A549 (cell line): ENCODE results near the gene PTGER3. TPM values are rescaled to one million over a fixed set of nuclear protein-coding genes. Genes with fewer than 3 reads are reported as not detected.

Experiments
- ATAC-seq, 2 experiments: fragments of 200-7000 bp in 1 of 2; fragments of >200 bp in 1 of 2; cut with Nextera tagmentation in 1 of 2; cut with Tn5 transposase in 1 of 2; 3 replicates each; pipeline versions ENCODE4 v1.8.0 to v1.9.1; 2018 to 2020; ENCODE audit warnings: mild to moderate bottlenecking in 1 of 2, moderate library complexity in 1 of 2
- CTCF ChIA-PET: fragments of 300-600 bp; sonication (Branson Sonifier 250); formaldehyde crosslinking; extraction: SDS; loops from one replicate; lab custom pipeline; 2021; ENCODE audit warnings: antibody characterized with exemption, inconsistent platforms; lab: Yijun Ruan, JAX
- POLR2A ChIA-PET: fragments of 350-600 bp; formaldehyde crosslinking; extraction: SDS; loops from one replicate; lab custom pipeline; 2021; ENCODE audit warnings: antibody characterized with exemption, inconsistent platforms; lab: Yijun Ruan, JAX
- DNase-seq, 2 experiments: peaks; one replicate each; pipeline versions ENCODE4 v3.0.0 to v3.0.0-alpha.2; 2011 to 2016; ENCODE audit warnings: low read depth in 1 of 2, low spot score in 1 of 2
- FAIRE-seq: peaks from 2 replicates; lab custom pipeline; 2011; peaks lifted over from hg19 to GRCh38; lab: Jason Lieb, UNC
- H3K27ac ChIP-seq, 2 experiments: fragments of >200 bp; sonication (Bioruptor Twin); formaldehyde crosslinking; 3 replicates each; pipeline ENCODE4 v1.5.1; 2016 to 2017
- H3K4me1 ChIP-seq: fragments of >200 bp; sonication (Bioruptor Twin); formaldehyde crosslinking; 3 replicates; pipeline ENCODE4 v1.6.1; 2016
- H3K4me2 ChIP-seq: fragments of >200 bp; sonication (Bioruptor Twin); formaldehyde crosslinking; 3 replicates; pipeline ENCODE4 v1.6.1; 2016
- H3K4me3 ChIP-seq: fragments of >200 bp; sonication (Bioruptor Twin); formaldehyde crosslinking; 3 replicates; pipeline ENCODE4 v1.5.1; 2016
- H3K9me3 ChIP-seq: fragments of >200 bp; sonication (Bioruptor Twin); formaldehyde crosslinking; 3 replicates; pipeline ENCODE4 v1.6.1; 2016
- BHLHE40 ChIP-seq: IDR thresholded peaks from 2 replicates; pipeline ENCODE4 v1.6.1; 2012; ENCODE audit warnings: low read depth, low read length, inconsistent platforms
- CBX8 ChIP-seq: fragments of 200-600 bp; sonication (generic); IDR thresholded peaks from 2 replicates; pipeline ENCODE4 v1.6.1; 2016
- EHMT2 ChIP-seq: fragments of 200-600 bp; sonication (generic); IDR thresholded peaks from 2 replicates; pipeline ENCODE4 v1.6.1; 2016; ENCODE audit warnings: antibody characterized with exemption, low read depth, mild to moderate bottlenecking, moderate library complexity
- EP300 ChIP-seq, 2 experiments: fragments of >200 bp; sonication (Bioruptor Twin); formaldehyde crosslinking; IDR thresholded peaks; 2 replicates in 1 of 2; 3 replicates in 1 of 2; pipeline ENCODE4 v1.6.1; 2016 to 2017
- FOSB ChIP-seq: fragments of 250-450 bp; sonication (Bioruptor Pico); IDR thresholded peaks from 2 replicates; pipeline ENCODE4 v1.5.0; 2020; ENCODE audit warnings: mild to moderate bottlenecking, moderate library complexity
- FOSL2 ChIP-seq, 2 experiments: fragments of 450-650 bp in 1 of 2; fragments of >200 bp in 1 of 2; sonication (Bioruptor Twin) in 1 of 2; formaldehyde crosslinking; IDR thresholded peaks; 2 replicates each; pipeline versions ENCODE4 v1.5.0 to v1.6.1; 2016 to 2020; ENCODE audit warnings: mild to moderate bottlenecking in 1 of 2, moderate library complexity in 1 of 2
- GATA3 ChIP-seq: IDR thresholded peaks from 2 replicates; pipeline ENCODE4 v1.6.1; 2012; ENCODE audit warnings: borderline replicate concordance
- HDAC2 ChIP-seq: fragments of 200-600 bp; sonication (generic); IDR thresholded peaks from 2 replicates; pipeline ENCODE4 v1.6.1; 2016
- HOXA7 ChIP-seq: fragments of 250-450 bp; sonication (Bioruptor Pico); IDR thresholded peaks from 2 replicates; pipeline ENCODE4 v1.5.0; 2020; ENCODE audit warnings: mild to moderate bottlenecking, moderate library complexity
- HOXB13 ChIP-seq: fragments of 250-450 bp; sonication (Bioruptor Pico); IDR thresholded peaks from 2 replicates; pipeline ENCODE4 v1.5.0; 2020; ENCODE audit warnings: low read depth, mild to moderate bottlenecking, moderate library complexity
- HOXB5 ChIP-seq: fragments of 250-450 bp; sonication (Bioruptor Pico); IDR thresholded peaks from 2 replicates; pipeline ENCODE4 v1.5.0; 2020; ENCODE audit warnings: mild to moderate bottlenecking, moderate library complexity
- KDM1A ChIP-seq: fragments of 200-600 bp; sonication (generic); IDR thresholded peaks from 2 replicates; pipeline ENCODE4 v1.6.1; 2016; ENCODE audit warnings: low read depth, mild to moderate bottlenecking
- MAFK ChIP-seq: fragments of 450-650 bp; IDR thresholded peaks from 2 replicates; pipeline ENCODE4 v1.6.1; 2014; ENCODE audit not compliant: partially characterized antibody
- RCOR1 ChIP-seq: fragments of 150-350 bp; IDR thresholded peaks from 2 replicates; pipeline ENCODE4 v1.6.1; 2014; ENCODE audit warnings: antibody characterized with exemption, low read length, low read depth
- TFCP2L1 ChIP-seq: fragments of 250-450 bp; sonication (Bioruptor Pico); IDR thresholded peaks from 2 replicates; pipeline ENCODE4 v1.5.0; 2021; ENCODE audit warnings: mild to moderate bottlenecking
- ZC3H11A ChIP-seq: fragments of 450-650 bp; IDR thresholded peaks from 2 replicates; pipeline ENCODE4 v1.6.1; 2014; ENCODE audit warnings: antibody characterized with exemption, mild to moderate bottlenecking
- WGBS: methylation state at CpG from one replicate; pipeline ENCODE4 v1.1.6; 2017; ENCODE audit errors: missing lambda C conversion rate; 5-methylcytosine and 5-hydroxymethylcytosine counted together
- polyA plus RNA-seq, 4 experiments: library from polyadenylated mRNA; depleted of rRNA in 3 of 4; stranded (reverse); fragments of >200 nt; fragmentation: RNase III in 1 of 4; extraction: RNeasy Plus Mini Kit Qiagen cat#74134 plus additional on column Dnase treatment in 1 of 4; gene quantifications; 2 replicates in 3 of 4; 3 replicates in 1 of 4; pipeline ENCODE4 v1.2.3, GENCODE V29; 2011 to 2017
- TF ChIP-seq, protein P1 (sequence below): fragments of >200 bp; sonication (Bioruptor Twin); formaldehyde crosslinking; IDR thresholded peaks from 3 replicates; pipeline ENCODE4 v1.5.1; 2016
- TF ChIP-seq, protein P2 (sequence below): fragments of 450-650 bp; IDR thresholded peaks from 2 replicates; pipeline ENCODE4 v1.6.1; 2014; ENCODE audit warnings: antibody characterized with exemption
- TF ChIP-seq, protein P3 (sequence below): IDR thresholded peaks from 2 replicates; pipeline ENCODE4 v1.6.1; 2012; ENCODE audit warnings: low read depth, borderline replicate concordance

The PTGER3 gene
- polyA plus RNA-seq, 2 of the 4 experiments (the other 2 are of a cell fraction), result not detected

DNA sequence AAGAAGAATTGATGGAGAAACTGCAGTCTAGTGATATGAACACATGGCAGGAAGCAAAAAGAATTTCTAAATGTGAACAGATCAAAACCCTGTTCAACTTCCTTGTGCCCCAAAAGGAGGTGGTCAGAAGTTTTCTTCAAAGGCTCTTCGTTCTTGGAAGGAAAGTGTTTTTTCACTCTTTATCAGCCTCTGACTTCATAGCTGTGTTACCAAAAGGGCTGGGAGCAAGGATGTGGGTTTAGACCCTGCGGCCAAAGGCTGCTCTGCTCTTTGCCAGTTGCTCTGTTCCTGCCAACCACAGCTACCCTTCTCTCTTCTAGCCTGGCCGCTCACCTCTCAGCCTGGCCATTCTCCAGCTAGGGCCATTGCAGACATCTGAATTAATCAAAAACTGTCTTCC, 53.8 kb downstream of the PTGER3 start:
- Histone ChIP-seq H3K4me2 (no peak overlapping the region), H3K9me3 (no peaks in the 10 kb centered on the region), H3K4me3 (no peak overlapping the region), H3K27ac (no peak overlapping the region), H3K4me1 (no peaks in the 10 kb centered on the region)
- no peak for DNase-seq
- no peak for FAIRE-seq
- TF ChIP-seq MAFK (no peak), EP300 (IDR thresholded peaks at IDR 0.05) (no peak), BHLHE40 (no peak)
- TF ChIP-seq, protein P1, sequence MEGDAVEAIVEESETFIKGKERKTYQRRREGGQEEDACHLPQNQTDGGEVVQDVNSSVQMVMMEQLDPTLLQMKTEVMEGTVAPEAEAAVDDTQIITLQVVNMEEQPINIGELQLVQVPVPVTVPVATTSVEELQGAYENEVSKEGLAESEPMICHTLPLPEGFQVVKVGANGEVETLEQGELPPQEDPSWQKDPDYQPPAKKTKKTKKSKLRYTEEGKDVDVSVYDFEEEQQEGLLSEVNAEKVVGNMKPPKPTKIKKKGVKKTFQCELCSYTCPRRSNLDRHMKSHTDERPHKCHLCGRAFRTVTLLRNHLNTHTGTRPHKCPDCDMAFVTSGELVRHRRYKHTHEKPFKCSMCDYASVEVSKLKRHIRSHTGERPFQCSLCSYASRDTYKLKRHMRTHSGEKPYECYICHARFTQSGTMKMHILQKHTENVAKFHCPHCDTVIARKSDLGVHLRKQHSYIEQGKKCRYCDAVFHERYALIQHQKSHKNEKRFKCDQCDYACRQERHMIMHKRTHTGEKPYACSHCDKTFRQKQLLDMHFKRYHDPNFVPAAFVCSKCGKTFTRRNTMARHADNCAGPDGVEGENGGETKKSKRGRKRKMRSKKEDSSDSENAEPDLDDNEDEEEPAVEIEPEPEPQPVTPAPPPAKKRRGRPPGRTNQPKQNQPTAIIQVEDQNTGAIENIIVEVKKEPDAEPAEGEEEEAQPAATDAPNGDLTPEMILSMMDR, result no peak
- TF ChIP-seq, protein P2, sequence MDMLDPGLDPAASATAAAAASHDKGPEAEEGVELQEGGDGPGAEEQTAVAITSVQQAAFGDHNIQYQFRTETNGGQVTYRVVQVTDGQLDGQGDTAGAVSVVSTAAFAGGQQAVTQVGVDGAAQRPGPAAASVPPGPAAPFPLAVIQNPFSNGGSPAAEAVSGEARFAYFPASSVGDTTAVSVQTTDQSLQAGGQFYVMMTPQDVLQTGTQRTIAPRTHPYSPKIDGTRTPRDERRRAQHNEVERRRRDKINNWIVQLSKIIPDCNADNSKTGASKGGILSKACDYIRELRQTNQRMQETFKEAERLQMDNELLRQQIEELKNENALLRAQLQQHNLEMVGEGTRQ, result no peak
- TF ChIP-seq, protein P3, sequence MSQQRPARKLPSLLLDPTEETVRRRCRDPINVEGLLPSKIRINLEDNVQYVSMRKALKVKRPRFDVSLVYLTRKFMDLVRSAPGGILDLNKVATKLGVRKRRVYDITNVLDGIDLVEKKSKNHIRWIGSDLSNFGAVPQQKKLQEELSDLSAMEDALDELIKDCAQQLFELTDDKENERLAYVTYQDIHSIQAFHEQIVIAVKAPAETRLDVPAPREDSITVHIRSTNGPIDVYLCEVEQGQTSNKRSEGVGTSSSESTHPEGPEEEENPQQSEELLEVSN, result no peak
- no peak for ATAC-seq
- WGBS, result 7% methylated on average over 3 of the region's 3 CpGs
- ChIA-PET CTCF (no interaction called here), POLR2A (no interaction called here)

DNA sequence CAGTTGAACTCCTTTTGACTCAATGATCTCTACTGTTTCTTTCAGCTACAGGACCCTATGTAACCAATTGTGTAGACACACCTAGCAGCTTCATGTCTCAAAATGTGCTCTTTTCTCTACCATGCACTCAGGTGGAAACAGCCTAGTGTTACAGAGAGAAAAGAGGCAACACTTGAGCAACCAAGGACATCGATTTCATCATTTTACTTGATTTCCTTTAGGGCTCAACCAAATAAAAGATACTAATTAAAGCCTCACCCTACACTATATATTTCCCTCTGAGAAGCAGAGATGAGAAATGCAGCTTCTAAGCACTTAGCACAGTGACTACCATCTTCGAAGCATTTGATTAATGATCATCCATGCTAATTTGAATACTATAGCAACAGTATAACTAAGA, 55.1 kb downstream of the PTGER3 start:
- TF ChIP-seq HDAC2 (no peak), RCOR1 (no peak), EHMT2 (no peak), HOXB13 (CRISPR knock-in tag) (no peak), FOSL2 (IDR thresholded peaks at IDR 0.05) (no peak), FOSL2 (CRISPR knock-in tag; IDR thresholded peaks at IDR 0.05) (no peak), KDM1A (no peak), MAFK (no peak), BHLHE40 (no peak)
- TF ChIP-seq, all 56 proteins: peak for 0
- Histone ChIP-seq H3K4me1 (no peaks in the 10 kb centered on the region), H3K9me3 (no peaks in the 10 kb centered on the region), H3K27ac (no peak overlapping the region), H3K4me3 (no peak overlapping the region), H3K4me2 (no peak overlapping the region)
- WGBS, result 3% methylated on average over 2 of the region's 2 CpGs
- DNase-seq, result no peak
- ChIA-PET POLR2A (no interaction called here), CTCF (no interaction called here)
- no peak for FAIRE-seq
- ATAC-seq, result no peak

DNA sequence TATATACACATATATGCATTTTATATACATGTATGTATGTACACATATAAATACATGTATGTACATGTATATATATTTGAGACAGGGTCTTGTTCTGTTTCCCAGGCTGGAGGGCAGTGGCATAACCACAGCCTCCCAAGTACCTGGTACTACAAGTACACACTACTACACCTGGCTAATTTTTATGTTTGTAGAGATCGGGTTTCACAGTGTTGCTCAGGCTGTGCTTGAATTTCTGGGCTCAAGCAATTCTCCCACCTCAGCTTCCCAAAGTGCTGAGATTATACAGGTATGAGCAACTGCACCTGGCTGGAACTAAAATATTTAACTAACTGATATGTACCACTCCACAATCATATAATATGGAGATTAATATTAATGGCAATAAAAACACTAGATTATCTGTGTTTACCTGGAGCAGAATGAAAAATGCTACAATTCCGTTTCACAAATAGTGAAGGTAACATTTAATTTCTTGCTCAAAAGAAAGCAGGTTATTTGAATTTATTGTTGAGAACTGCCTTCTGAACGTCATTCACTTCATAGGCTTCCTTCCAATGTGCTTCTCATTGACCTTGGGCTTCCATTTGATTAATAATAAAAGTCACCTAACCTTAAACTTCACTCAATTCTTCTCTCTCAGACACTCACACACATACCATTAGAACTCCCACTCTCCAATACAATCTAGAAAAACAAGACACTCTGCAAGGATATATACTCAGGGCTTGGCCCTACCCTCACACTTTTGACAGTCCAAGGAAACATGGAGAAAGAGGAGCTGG, 57.0 kb downstream of the PTGER3 start:
- POLR2A ChIA-PET, result no interaction called here

More for the DNA sequence above, 57.0 kb downstream of the PTGER3 start:
- Histone ChIP-seq H3K4me1 (no peaks in the 10 kb centered on the region), H3K27ac (no peak overlapping the region), H3K4me3 (no peak overlapping the region), H3K9me3 (no peaks in the 10 kb centered on the region), H3K4me2 (no peak overlapping the region)
- ATAC-seq (no peak), FAIRE-seq (no peak), DNase-seq (no peak)
- WGBS, result 5% methylated on average over 3 of the region's 3 CpGs
- no peak for TF ChIP-seq HOXA7 (CRISPR knock-in tag)
- TF ChIP-seq, protein P2, result no peak
- TF ChIP-seq FOSB (CRISPR knock-in tag), result no peak
- no peak for TF ChIP-seq CBX8
- TF ChIP-seq GATA3, result no peak
- TF ChIP-seq MAFK, result no peak
- no peak for TF ChIP-seq HOXB5
- TF ChIP-seq TFCP2L1 (CRISPR knock-in tag), result no peak
- no peak for TF ChIP-seq ZC3H11A
- CTCF ChIA-PET, result no interaction called here
